Fibroblast of villous mesenchyme (primary cell): ENCODE results near the gene TUBB6. TPM values are rescaled to one million over a fixed set of nuclear protein-coding genes. Genes with fewer than 3 reads are reported as not detected.

Experiments
- DNase-seq: peaks from one replicate; pipeline ENCODE4 v3.0.0-alpha.2; 2010; ENCODE audit warnings: low read depth
- H3K4me3 ChIP-seq: 2 replicates; pipeline ENCODE4 v1.5.1; 2011; ENCODE audit warnings: low read depth, mild to moderate bottlenecking, low read length
- total RNA-seq: library from RNA; depleted of rRNA; stranded (reverse); fragments of >200 nt; gene quantifications from 2 replicates; pipeline ENCODE4 v1.2.3, GENCODE V29; 2012
- TF ChIP-seq, protein P1 (sequence below): IDR thresholded peaks from 2 replicates; pipeline ENCODE4 v1.5.1; 2012; ENCODE audit warnings: low read depth, mild to moderate bottlenecking, low read length; ENCODE audit not compliant: insufficient read depth

TUBB6 gene
- total RNA-seq, 1 donor = 821 TPM

DNA sequence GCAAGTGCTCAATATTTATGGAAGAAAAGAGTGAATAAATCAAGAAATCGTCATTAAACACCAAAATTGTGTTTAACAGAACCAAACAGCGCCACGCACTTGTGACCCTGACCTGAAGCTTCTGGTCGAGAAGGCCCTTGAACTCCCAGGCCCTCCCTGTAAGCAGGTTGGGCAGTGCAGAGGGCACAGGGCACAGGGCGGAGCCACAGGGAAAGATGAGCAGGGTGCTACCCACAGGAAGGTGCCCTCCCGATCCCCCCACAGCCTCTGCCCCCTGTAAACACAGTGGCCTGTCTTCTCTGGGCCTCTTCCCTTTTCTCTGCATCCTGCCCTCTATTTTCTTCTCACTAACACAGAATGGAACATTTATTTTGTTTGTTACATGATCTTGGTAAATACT is 16.9 kb upstream of the TUBB6 start:
- no peak for DNase-seq
- TF ChIP-seq, protein P1, sequence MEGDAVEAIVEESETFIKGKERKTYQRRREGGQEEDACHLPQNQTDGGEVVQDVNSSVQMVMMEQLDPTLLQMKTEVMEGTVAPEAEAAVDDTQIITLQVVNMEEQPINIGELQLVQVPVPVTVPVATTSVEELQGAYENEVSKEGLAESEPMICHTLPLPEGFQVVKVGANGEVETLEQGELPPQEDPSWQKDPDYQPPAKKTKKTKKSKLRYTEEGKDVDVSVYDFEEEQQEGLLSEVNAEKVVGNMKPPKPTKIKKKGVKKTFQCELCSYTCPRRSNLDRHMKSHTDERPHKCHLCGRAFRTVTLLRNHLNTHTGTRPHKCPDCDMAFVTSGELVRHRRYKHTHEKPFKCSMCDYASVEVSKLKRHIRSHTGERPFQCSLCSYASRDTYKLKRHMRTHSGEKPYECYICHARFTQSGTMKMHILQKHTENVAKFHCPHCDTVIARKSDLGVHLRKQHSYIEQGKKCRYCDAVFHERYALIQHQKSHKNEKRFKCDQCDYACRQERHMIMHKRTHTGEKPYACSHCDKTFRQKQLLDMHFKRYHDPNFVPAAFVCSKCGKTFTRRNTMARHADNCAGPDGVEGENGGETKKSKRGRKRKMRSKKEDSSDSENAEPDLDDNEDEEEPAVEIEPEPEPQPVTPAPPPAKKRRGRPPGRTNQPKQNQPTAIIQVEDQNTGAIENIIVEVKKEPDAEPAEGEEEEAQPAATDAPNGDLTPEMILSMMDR = no peak

DNA sequence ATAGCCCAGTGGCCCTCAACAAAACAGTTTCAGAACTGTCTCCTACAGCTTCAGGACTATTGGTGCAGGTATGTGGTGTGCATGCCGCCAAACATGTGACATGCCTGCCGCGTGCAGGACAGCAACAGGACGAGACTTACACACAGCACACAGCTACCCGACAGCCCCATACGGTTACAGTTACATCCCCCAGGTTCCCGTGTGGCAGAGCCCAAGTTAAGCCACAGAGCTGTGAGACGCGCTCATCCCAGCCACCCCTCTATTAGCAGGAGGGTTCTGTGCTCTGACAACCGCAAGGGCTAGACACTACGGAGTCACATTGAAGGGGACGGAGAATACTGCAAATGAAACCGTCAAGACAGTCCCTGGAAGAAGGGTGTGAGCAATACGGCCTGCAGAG is 16.4 kb upstream of the TUBB6 start:
- no peak for DNase-seq
- TF ChIP-seq, protein P1 = no peak
- no peak overlapping the region for H3K4me3 ChIP-seq

More for the DNA sequence above, 16.9 kb upstream of the TUBB6 start:
- no peak overlapping the region for H3K4me3 ChIP-seq

DNA sequence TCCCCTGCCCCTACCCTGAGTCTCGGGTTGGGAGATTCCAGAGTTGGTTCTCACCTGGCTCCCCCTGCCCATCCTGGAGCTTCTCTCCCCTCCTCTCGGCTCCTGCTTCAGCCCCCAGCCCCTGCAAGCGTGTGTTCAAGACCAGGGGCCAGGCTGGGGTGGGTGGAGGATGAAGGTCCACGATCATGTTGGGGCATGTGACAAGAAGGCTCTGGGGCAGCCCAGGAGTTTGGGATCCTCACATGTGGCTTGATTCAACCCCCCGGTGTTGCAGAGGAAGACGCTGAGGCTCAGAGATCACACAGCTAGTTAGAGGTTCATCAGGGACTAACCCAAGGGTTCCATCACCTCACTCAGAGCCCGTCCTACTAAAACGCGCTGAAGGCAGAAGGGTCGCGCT is 14.2 kb upstream of the TUBB6 start:
- TF ChIP-seq, protein P1 = no peak
- no peak overlapping the region for H3K4me3 ChIP-seq
- no peak for DNase-seq

DNA sequence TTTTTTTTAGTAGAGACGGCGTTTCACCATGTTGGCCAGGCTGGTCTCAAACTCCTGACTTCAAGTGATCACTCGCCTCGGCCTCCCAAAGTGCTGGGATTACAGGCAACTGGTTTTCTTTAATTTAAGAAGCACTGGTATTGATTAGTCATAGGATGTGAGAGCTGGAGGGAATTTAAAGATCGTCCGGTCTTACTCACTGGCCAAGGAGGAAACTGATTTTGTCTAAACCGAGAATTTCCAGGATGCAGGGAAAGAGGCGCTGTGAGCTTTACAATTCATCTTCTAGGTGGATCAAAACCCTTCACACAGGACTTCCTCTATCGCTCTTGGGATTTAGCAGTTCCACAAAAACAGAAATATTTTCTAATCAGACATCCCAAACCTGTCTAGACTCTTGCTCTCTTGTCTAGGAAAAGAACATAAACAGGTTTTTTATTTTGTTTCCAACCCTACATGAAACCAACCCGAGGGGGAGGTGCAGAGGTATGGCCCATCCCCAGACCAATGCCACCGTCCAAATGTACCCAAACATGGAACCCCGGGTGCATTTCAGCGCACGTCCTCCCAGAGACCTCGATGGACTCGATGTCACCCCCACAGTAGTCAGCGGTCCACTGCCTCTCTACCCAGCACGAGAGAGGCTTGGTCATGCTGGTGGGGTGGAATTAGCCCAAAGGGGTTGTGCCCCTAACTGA is 12.5 kb upstream of the TUBB6 start:
- TF ChIP-seq, protein P1 = no peak
- no peak overlapping the region for H3K4me3 ChIP-seq
- DNase-seq = no peak

DNA sequence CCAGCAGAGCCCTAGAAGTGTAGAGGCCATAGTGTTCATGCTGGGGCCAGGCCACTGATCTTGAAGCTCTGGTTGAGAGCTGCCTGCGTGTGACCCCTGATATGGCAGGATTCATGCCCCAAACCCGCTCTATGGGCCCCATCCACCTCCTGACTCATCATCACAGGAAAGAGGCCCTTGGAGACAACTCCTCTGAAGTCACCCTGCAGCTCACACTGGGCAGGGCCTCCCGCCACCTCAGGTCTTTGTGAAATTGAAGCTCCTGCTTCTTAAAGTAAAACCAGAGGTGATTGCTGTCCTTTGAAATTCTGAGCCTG is 12.0 kb upstream of the TUBB6 start:
- TF ChIP-seq, protein P1 = no peak
- DNase-seq = no peak
- H3K4me3 ChIP-seq = no peak overlapping the region

DNA sequence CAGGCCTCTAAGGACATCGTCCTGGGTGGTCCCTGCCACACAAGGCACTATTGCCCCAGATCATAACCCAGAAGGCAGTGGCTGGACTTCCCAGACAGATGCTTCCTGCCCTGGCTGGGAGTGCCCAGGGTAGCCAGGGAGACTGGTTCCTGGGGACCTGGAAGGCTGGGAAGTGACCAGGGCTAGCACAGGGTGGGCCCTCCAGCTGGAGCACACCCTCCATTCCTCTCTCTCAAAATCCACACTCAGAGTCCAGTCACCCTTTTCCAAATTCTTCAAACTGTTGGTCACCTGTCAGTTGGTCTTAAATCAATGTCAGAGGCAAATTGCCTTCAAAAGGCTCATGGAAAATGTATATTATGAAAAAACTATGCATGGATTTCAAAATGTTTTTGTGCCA is 11.6 kb upstream of the TUBB6 start:
- no peak overlapping the region for H3K4me3 ChIP-seq
- TF ChIP-seq, protein P1 = no peak
- no peak for DNase-seq

DNA sequence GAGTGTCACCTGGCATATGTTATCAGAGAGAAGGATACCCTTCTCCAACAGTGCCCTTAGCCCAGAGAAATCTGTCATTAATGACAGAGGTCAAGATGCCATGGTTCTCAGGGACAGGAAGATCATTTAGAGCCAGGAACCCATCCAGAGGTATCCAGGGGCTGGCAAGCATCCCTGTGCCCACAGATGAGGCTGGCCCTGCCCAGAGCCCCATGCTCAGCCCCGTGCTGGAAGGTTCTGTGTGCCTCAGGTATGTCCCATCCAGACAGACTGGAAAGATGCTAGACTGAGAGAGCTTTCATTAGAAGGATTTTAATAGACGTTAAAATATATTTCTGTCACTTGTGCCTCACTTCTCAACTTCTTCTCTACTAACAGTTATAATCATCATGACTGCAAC is 8.2 kb upstream of the TUBB6 start:
- no peak overlapping the region for H3K4me3 ChIP-seq
- TF ChIP-seq, protein P1 = no peak
- DNase-seq = no peak
